GM21786 (cell line): ENCODE data around the gene PTPRD.
"Not testable (repeated sequence)": the region's sequence is repeated elsewhere in the genome, so short reads cannot be mapped to it uniquely, and the experiment has no call there.

Source experiments
- ATAC-seq: cut with Tn5 transposase; IDR thresholded peaks from one replicate; pipeline ENCODE4 v1.9.1; 2021; ENCODE audit not compliant: unreplicated experiment

Gene PTPRD

DNA sequence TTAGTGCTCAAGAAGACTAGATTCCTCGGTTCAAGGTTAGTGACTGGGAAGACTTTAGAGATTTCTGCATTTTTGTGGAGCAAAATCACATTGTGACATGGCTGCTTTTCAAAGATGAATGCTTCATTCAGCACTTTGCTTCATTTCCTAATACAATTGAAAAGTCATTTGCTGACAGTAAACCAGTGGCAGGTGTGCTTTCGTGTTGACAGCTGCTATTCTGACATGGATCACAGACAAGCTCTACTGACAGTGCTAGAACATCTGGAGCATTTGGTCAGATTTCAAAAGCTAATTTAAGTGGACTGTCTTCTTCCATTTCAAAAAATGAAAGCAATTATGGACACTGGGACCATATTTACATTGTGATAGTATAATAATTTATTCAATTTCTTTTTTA, 1060.1 kb downstream of the PTPRD start:
- ATAC-seq: no peak

DNA sequence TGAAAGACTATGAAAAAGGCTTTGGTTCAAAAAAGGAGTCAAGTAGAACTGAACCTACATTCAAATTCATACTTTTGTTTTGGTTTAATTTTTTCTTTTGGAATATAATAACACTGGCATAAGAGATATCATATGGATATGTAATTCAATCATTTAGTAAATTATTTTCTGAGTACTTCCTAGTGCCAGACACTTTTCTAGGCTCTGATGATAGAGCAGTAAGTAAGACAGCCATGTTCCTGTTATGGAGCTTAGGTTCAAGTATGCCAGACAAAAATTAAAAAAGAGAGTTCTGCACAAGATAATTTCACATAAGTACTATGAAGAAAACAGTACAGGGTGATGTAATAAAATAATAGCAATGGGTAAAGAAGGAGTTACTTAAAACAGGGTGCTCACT, 1074.0 kb downstream of the PTPRD start:
- ATAC-seq: no peak

GRCh38 chr9:9538356-9538755, 1074.4 kb downstream of the PTPRD start:
- no peak for ATAC-seq

- ATAC-seq: no peak
Measured at GRCh38 chr9:9536523-9536922, 1076.3 kb downstream of the PTPRD start.

GRCh38 chr9:9523476-9524139, 1089.2 kb downstream of the PTPRD start:
- no peak for ATAC-seq

- no peak for ATAC-seq
Measured at GRCh38 chr9:9522406-9522805, 1090.4 kb downstream of the PTPRD start.

GRCh38 chr9:9521033-9521779, 1091.6 kb downstream of the PTPRD start:
- ATAC-seq: no peak

DNA sequence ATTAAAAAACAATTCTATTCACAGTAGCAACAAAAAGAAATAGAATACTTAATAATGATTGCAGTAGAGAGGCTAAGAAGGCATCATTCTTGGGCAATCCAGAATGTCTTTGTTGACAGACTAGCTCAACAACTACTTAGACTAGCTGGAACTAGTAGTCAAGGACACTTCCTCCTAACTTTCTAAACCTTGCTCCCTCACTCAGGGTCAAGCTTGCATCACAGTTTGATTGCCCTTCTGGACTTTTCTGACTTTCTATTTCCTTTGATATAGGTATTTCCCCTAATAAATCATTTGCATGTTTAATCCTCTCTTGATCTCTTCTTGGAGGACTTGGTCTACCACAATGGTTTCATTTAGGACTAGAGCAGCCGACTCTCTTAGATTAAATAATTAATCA, 1107.9 kb downstream of the PTPRD start:
- no peak for ATAC-seq

DNA sequence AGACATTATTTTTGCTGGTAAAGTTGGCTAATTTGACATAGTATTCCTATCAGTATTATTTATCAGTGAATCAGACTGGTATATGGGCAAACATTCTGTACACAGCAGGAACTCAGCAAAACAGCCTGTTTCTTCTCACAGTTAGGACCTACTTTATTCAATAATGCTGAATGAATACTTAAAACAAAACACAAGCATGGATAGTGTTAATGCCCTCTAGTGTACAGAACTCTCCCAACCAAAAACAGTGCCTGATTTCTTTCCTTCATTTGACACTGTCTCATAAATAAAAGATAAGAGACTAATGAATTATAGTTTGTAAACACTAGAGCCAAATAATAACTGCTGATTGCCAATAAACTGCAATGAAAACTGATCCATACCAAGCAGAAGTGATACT, 1113.3 kb downstream of the PTPRD start:
- ATAC-seq: no peak

- no peak for ATAC-seq
Measured at GRCh38 chr9:9498846-9499245, 1114.0 kb downstream of the PTPRD start.

DNA sequence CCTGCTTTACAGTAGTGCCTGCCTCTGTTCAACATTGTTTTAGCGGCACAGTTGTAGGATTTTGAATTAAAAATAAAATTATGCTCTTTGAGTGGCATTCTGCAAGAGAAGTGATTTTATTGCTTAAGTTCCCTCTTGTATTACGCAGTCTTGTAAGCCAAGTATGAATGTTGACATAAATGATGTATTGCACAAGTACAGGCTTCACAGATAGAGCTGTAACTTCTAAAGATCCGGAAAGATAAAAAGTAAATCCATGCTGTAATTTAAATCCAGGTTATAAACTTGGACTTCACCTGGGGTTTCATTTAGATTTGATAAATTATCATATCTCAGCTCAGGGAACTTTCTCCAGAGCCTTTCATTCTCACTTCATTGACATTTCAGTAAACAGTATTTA, 1114.7 kb downstream of the PTPRD start:
- ATAC-seq: no peak

- ATAC-seq: no peak
Measured at GRCh38 chr9:9494336-9494735, 1118.5 kb downstream of the PTPRD start.

GRCh38 chr9:9492506-9492905, 1120.3 kb downstream of the PTPRD start:
- ATAC-seq: no peak

GRCh38 chr9:9489183-9489582, 1123.6 kb downstream of the PTPRD start:
- no peak for ATAC-seq

GRCh38 chr9:9483175-9483574, 1129.6 kb downstream of the PTPRD start:
- ATAC-seq: no peak

- no peak for ATAC-seq
Measured at GRCh38 chr9:9478741-9479140, 1134.1 kb downstream of the PTPRD start.

DNA sequence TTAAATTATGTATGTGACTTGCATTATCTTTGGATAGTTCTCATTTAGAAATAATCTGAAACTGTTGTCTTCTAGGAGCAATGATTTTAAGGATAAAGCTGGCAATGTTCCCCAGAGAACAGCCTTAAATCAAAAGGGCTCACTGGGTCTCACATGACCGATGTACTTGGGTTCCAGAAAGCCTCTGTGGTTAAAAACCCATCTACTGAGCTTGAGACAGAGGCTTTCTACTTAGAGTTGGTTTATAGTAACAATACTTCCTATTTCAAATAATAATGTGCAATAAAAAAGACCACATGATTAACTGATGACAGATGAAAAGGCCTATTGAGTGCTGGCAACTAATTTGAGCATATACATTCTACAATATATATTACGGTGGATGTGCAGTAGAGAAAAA, 1143.5 kb downstream of the PTPRD start:
- no peak for ATAC-seq

- not testable (repeated sequence) for ATAC-seq
Measured at GRCh38 chr9:9441874-9442273, 1170.9 kb downstream of the PTPRD start.

DNA sequence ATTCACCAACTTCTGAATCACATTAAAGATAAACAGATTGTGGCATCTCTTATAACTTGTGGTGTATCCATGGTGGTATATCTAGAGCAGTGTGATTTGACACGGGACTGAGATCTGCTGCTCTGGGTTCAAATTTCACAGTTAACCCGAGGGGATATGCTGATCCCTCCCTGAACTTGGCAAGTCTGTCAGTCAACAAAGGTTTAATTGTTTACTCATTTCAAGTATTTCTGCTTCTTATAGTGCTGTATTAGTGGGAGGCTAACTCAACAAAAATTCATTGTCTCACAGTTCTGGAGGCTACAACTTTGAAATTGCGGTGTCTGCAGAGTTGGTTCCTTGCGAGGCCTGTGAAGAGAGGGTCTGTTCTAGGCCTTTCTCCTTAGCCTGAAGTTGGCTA, 1175.2 kb downstream of the PTPRD start:
- no peak for ATAC-seq

DNA sequence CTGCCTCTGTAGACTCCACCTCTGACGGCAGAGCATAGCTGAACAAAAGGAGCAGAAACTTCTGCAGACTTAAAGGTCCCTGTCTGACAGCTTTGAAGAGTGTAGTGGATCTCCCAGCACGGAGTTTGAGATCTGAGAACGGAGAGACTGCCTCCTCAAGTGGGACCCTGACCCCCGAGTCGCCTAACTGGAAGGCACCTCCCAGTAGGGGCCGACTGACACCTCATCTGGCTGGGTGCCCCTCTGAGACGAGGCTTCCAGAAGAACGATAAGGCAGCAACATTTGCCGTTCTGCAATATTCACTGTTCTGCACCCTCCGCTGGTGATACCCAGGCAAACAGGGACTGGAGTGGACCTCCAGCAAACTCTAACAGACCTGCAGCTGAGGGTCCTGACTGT, 1186.3 kb downstream of the PTPRD start:
- ATAC-seq: not testable (repeated sequence)

GRCh38 chr9:9412241-9412640, 1200.6 kb downstream of the PTPRD start:
- ATAC-seq: no peak

GRCh38 chr9:9410736-9411135, 1202.1 kb downstream of the PTPRD start:
- ATAC-seq: no peak

DNA sequence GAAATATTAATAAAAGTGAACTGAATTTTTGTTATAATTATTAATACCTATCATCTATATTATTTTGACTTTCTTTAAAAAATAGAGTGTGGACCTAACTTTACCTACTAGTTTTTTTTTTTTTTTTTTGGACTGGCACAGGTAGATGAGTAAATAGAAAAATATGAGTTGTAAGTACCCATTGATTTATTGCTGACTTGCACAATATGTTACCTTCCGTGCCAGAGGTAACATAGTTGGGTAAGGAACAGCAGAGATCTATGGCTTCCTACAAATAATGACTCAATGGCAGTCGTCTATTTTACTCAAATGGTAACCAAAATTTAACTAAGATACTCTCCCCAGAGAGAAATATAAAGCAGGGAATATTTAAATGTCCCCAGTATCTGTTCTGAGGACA, 1212.8 kb downstream of the PTPRD start:
- no peak for ATAC-seq
